Lung (tissue), 13 donors: ENCODE measurements around the gene RPL26. TPM values are rescaled to one million over a fixed set of nuclear protein-coding genes. Genes with fewer than 3 reads are reported as not detected.
A peak's percentile ranks its signal among the peaks of the same experiment; 100 is the strongest.

Experiments
- ATAC-seq: fragments of 200-7000 bp; cut with Tn5 transposase; one replicate; pipeline ENCODE4 v1.9.1; 2020; ENCODE audit warnings: moderate number of reproducible peaks; ENCODE audit not compliant: insufficient read depth, low FRiP score
- DNase-seq, 3 donors: peaks; one replicate each; pipeline ENCODE4 v3.0.0-alpha.2; 2013 to 2017
- H3K27ac ChIP-seq, 2 donors: one replicate each; pipeline ENCODE4 v1.5.1; 2013; ENCODE audit warnings: mild to moderate bottlenecking in 2 of 2, moderate library complexity in 2 of 2, control low read depth in 1 of 2, inconsistent platforms in 1 of 2, low read depth in 1 of 2, low read length in 1 of 2
- H3K27me3 ChIP-seq, 3 donors: one replicate each; pipeline ENCODE4 v1.5.1; 2013; ENCODE audit warnings: low read length in 2 of 3; ENCODE audit not compliant: control insufficient read depth in 3 of 3, insufficient read depth in 3 of 3
- H3K36me3 ChIP-seq, 4 donors: one replicate each; pipeline ENCODE4 v1.5.1; 2013; ENCODE audit warnings: low read length in 4 of 4, mild to moderate bottlenecking in 1 of 4, moderate library complexity in 1 of 4; ENCODE audit not compliant: control insufficient read depth in 4 of 4, insufficient read depth in 4 of 4
- H3K4me1 ChIP-seq, 5 donors: one replicate each; pipeline ENCODE4 v1.5.1; 2013; ENCODE audit warnings: low read length in 5 of 5, mild to moderate bottlenecking in 2 of 5, moderate library complexity in 1 of 5; ENCODE audit not compliant: control insufficient read depth in 5 of 5, insufficient read depth in 5 of 5
- H3K4me3 ChIP-seq: one replicate; pipeline ENCODE4 v1.5.1; 2013; ENCODE audit warnings: mild to moderate bottlenecking, control low read depth, moderate library complexity
- H3K9ac ChIP-seq, 2 donors: one replicate each; pipeline ENCODE4 v1.5.1; 2013; ENCODE audit warnings: low read length in 2 of 2, control low read depth in 1 of 2; ENCODE audit not compliant: insufficient read depth in 1 of 2
- H3K9me3 ChIP-seq, 4 donors: one replicate each; pipeline ENCODE4 v1.5.1; 2013; ENCODE audit warnings: low read length in 3 of 4, mild to moderate bottlenecking in 1 of 4, moderate library complexity in 1 of 4; ENCODE audit not compliant: control insufficient read depth in 4 of 4, insufficient read depth in 3 of 4
- CTCF ChIP-seq: IDR thresholded peaks from 2 replicates; pipeline ENCODE4 v1.5.1; 2012; ENCODE audit warnings: mild to moderate bottlenecking; ENCODE audit errors: control extremely low read depth, extremely low read depth
- WGBS, 2 donors: extraction: QIAGEN DNeasy Blood & Tissue Kit; methylation state at CpG; one replicate each; pipeline ENCODE4 v1.1.7; 2013; 5-methylcytosine and 5-hydroxymethylcytosine counted together
- polyA plus RNA-seq, 2 donors: library from polyadenylated mRNA; stranded (reverse); fragments of 200-250 nt; gene quantifications; one replicate each; pipeline ENCODE4 v1.2.1, GENCODE V29; 2013
- small RNA-seq: library from RNA; depleted of rRNA; stranded (forward); fragments of <200 nt; gene quantifications from one replicate; pipeline ENCODE3, GENCODE V24; 2014; ENCODE audit warnings: low replicate concordance
- total RNA-seq, 2 donors: library from RNA; depleted of rRNA in 1 of 2; stranded (reverse); fragments of >200 nt in 1 of 2; gene quantifications; one replicate each; pipeline ENCODE4 v1.2.1, GENCODE V29; 2014 to 2021
- donor health status: control.
- donor health status: control.
- donor health status: Bipolar disorder and iron deficiency.
- donor health status: healthy.
- donor health status: DM: yes; HTN: yes; CAD: no.

Gene RPL26
- total and polyA plus RNA-seq, 4 donors: 1,016 to 2,820 (median 2,607) TPM

GRCh38 chr17:8332128-8332527 is 50.9 kb downstream of the RPL26 start:
- H3K27me3 ChIP-seq: no peaks in the 10 kb centered on the region
- TF ChIP-seq CTCF: no peak
- DNase-seq (no peak), ATAC-seq (no peak)
- peaks cover 0 to 9% (median 3%) of the 10 kb centered on the region in 5 donors for H3K4me1 ChIP-seq
- H3K36me3 ChIP-seq: no peaks in the 10 kb centered on the region
- WGBS, 2 donors: 88 to 97% methylated on average over 2 of the region's 2 CpGs
- peak overlapping the region in 1 of 2 donors; percentile 14 for H3K27ac ChIP-seq
- no peak overlapping the region for H3K9ac ChIP-seq
- peaks cover 0 to 3% (median 0%) of the 10 kb centered on the region in 4 donors for H3K9me3 ChIP-seq
- no peak overlapping the region for H3K4me3 ChIP-seq

Small RNAs within 50 kb of the gene (small RNA-seq; reads per million reads assigned to genes)
- gene RF00265: not detected

Other genes starting within 250 kb of the RPL26 start
- gene PER1, start 230.8 kb downstream of the RPL26 start, total RNA-seq: 100 to 1,000 TPM; 132 to 238 TPM
- 100 to 1,000 TPM in 1 of 2 donors, 10 to 100 TPM in 1; 93.5 to 126 TPM for gene PER1, start 230.8 kb downstream of the RPL26 start, polyA plus RNA-seq
- 10 to 100 TPM; 33.9 to 76.2 TPM for gene VAMP2, start 220.2 kb downstream of the RPL26 start, total RNA-seq
- gene VAMP2, start 220.2 kb downstream of the RPL26 start, polyA plus RNA-seq: 10 to 100 TPM; 45.4 to 46.2 TPM
- 10 to 100 TPM; 24.4 to 33.1 TPM for gene TMEM107, start 206.8 kb downstream of the RPL26 start, total RNA-seq
- gene TMEM107, start 206.8 kb downstream of the RPL26 start, polyA plus RNA-seq: 10 to 100 TPM; 13.2 to 19.0 TPM
- 10 to 100 TPM in 1 of 2 donors, 1 to 10 TPM in 1; 5.3 to 10.8 TPM for gene BORCS6, start 193.0 kb downstream of the RPL26 start, total RNA-seq
- gene BORCS6, start 193.0 kb downstream of the RPL26 start, polyA plus RNA-seq: 10 to 100 TPM in 1 of 2 donors, 1 to 10 TPM in 1; 5.6 to 10.5 TPM
- 1 to 10 TPM; 2.1 to 3.9 TPM for gene AURKB, start 172.6 kb downstream of the RPL26 start, total RNA-seq
- 1 to 10 TPM; 3.6 to 5.7 TPM for gene AURKB, start 172.6 kb downstream of the RPL26 start, polyA plus RNA-seq
- gene CTC1, start 135.1 kb downstream of the RPL26 start, total RNA-seq: 10 to 100 TPM; 27.7 to 45.3 TPM
- gene CTC1, start 135.1 kb downstream of the RPL26 start, polyA plus RNA-seq: 10 to 100 TPM; 19.1 to 26.5 TPM
- 10 to 100 TPM; 20.1 to 47.6 TPM for gene PFAS, start 133.9 kb downstream of the RPL26 start, total RNA-seq
- 10 to 100 TPM; 14.0 to 15.3 TPM for gene PFAS, start 133.9 kb downstream of the RPL26 start, polyA plus RNA-seq
- 10 to 100 TPM; 15.5 to 31.6 TPM for gene RANGRF, start 94.5 kb downstream of the RPL26 start, total RNA-seq
- 10 to 100 TPM; 39.1 to 60.1 TPM for gene RANGRF, start 94.5 kb downstream of the RPL26 start, polyA plus RNA-seq
- 10 to 100 TPM in 1 of 2 donors, 1 to 10 TPM in 1; 1.2 to 11.7 TPM for gene SLC25A35, start 87.8 kb downstream of the RPL26 start, total RNA-seq
- gene SLC25A35, start 87.8 kb downstream of the RPL26 start, polyA plus RNA-seq: 1 to 10 TPM; 5.5 to 9.4 TPM
- 10 to 100 TPM; 29.7 to 30.8 TPM for gene ARHGEF15, start 73.0 kb downstream of the RPL26 start, total RNA-seq
- gene ARHGEF15, start 73.0 kb downstream of the RPL26 start, polyA plus RNA-seq: 10 to 100 TPM; 10.1 to 17.2 TPM
- gene ODF4, start 43.4 kb downstream of the RPL26 start, total RNA-seq: not detected
- gene ODF4, start 43.4 kb downstream of the RPL26 start, polyA plus RNA-seq: not detected
- gene RNF222, start 14.6 kb upstream of the RPL26 start, total RNA-seq: not detected
- not detected for gene RNF222, start 14.6 kb upstream of the RPL26 start, polyA plus RNA-seq
- 100 to 1,000 TPM in 1 of 2 donors, 10 to 100 TPM in 1; 58.5 to 101 TPM for gene NDEL1, start 52.7 kb upstream of the RPL26 start, total RNA-seq
- gene NDEL1, start 52.7 kb upstream of the RPL26 start, polyA plus RNA-seq: 10 to 100 TPM; 25.2 to 52.4 TPM
- 100 to 1,000 TPM in 1 of 2 donors, 10 to 100 TPM in 1; 73.4 to 194 TPM for gene MYH10, start 247.5 kb upstream of the RPL26 start, total RNA-seq
- 10 to 100 TPM in 1 of 2 donors, 1 to 10 TPM in 1; 9.6 to 16.0 TPM for gene MYH10, start 247.5 kb upstream of the RPL26 start, polyA plus RNA-seq